ENCODE data around the gene VSIR.
A peak's percentile ranks its signal among the peaks of the same experiment; 100 is the strongest.

VSIR gene

DNA sequence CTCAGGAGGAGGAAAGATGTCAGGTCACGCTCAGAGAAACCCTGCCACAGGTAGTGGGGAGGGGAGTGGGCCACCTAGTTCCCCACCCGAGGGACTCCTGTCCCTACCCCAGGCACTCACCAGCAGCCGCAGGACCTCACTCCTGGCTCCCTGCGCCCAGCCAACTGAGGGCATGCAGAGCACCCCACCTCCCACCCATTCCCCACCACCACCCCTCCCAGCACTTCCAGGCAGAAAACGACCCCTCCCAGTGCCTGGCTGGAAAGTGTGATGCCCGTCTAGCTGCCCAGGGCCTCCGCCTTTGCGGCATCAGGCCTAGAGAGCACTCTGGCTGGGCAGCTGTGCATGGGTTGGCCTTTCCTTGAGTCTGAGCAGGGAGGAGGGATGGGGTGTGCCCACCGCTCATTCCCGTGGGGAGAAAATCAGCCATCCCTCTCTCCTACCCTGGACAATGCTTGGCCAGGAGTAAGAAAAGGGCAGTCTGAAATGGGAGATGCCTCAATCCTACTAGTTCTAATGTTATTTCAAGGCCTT is 55.1 kb downstream of the VSIR start:
- no peak for FAIRE-seq
- no peak for DNase-seq (ENCODE audit: insufficient read length, low spot score)

DNA sequence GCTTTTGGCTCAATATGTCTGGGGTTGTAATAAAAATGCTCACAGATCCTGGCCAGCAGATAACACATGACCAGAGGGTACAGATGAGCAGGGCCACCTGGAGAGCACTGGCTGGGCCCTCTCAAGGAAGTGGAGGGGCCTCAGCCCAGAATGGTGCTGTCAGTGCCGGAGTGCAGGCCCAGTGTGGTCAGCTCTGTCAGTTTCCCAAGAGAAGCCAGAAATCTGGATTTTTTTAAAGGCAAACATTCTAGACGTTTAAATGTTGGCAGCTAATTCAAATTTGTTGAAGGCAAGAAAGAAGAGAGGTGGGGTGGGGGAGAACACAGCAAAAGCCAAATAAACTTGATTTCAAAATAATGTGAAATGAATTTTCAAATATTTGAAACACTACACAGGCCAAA is 55.8 kb downstream of the VSIR start:
- FAIRE-seq (no peak), DNase-seq (ENCODE audit: insufficient read length, low spot score) (no peak)

DNA sequence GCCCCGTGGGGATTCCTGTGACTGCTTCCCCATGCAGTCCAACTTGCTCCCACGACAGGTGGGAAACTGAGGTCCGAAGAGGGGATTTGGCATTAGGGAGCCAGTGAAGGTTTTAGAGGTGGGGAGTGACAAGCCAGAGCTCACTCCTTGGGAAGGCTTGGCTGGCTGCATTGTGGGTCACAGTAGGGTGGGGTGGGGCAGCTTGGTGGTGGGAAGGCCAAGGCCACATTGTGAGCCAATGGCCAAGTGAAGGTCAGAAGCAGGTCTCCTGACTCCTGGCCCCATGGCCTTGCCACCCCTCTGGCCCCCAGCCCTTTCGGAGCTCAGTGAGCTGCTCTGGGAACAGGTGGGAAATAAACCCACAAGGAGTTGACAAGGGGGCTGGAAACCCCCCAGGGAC is 56.3 kb downstream of the VSIR start:
- no peak for FAIRE-seq

DNA sequence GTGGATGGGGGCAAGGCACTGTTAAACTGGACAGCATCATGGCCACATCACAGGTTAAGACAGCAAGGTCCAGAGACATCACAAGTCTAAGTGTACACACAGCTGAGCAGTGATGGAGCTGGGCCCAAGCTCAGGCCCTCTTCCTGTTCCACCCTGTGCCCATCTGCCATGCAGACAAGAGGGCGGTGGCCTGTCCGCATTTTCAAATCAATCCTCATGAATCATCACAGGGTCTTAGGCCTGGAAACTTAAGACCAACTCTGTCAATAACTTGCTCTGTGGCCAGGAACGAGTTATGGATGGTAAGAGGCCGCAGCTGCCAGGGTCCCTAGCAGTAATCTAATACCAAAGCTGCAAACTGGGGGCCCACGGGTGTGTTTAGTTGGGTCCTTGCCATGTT is 56.9 kb downstream of the VSIR start:
- DNase-seq (ENCODE audit: insufficient read length, low spot score) (no peak), FAIRE-seq (no peak)

More for the DNA sequence above, 56.3 kb downstream of the VSIR start:
- no peak for DNase-seq (ENCODE audit: insufficient read length, low spot score)

DNA sequence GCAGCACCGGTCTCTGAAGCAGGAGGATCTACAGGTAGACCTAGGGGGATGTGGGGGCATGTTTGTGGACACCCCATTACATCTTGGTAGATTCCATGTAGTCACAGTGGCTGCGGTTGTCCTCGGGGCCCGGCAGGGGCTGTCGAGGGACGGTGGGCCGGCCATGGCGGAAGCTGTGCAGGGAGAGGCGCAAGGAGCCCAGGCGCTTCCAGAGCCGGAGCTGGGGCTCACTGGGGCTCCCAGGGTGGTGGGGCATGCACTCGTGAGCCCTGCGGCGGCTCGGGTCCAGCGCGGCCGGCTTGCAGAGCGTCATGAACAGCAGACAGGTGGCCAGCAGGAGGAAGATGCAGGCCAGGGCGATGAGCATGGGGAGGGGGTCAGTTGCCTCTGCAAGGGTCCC is 57.5 kb downstream of the VSIR start:
- no peak for DNase-seq (ENCODE audit: insufficient read length, low spot score)
- no peak for FAIRE-seq

DNA sequence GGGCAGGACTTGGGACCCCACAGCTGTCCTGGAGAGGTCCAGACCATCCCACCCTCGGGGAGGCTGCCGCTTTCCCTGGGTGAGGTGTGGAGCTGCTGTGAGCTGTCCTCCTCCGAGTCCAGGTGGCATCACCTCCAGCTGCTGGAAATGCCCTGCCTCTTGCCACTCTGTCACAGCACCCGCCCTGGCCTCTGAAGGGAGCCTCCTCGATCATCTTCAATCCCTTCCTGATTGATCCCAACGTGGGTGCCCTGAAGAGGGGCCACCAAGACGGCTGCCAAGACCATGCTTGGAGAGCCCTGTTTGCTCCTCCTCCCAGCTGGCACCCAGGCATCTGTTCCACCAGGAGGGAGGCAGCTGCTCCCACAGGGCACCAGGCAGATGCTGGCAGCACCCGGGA is 58.3 kb downstream of the VSIR start:
- FAIRE-seq (no peak), DNase-seq (ENCODE audit: insufficient read length, low spot score) (no peak)

- FAIRE-seq = no peak
- DNase-seq (ENCODE audit: insufficient read length, low spot score) = no peak
Measured at GRCh38 chr10:71714592-71714991, 58.7 kb downstream of the VSIR start.

- no peak for FAIRE-seq
- DNase-seq (ENCODE audit: insufficient read length, low spot score) = no peak
Measured at GRCh38 chr10:71714031-71714410, 59.3 kb downstream of the VSIR start.

DNA sequence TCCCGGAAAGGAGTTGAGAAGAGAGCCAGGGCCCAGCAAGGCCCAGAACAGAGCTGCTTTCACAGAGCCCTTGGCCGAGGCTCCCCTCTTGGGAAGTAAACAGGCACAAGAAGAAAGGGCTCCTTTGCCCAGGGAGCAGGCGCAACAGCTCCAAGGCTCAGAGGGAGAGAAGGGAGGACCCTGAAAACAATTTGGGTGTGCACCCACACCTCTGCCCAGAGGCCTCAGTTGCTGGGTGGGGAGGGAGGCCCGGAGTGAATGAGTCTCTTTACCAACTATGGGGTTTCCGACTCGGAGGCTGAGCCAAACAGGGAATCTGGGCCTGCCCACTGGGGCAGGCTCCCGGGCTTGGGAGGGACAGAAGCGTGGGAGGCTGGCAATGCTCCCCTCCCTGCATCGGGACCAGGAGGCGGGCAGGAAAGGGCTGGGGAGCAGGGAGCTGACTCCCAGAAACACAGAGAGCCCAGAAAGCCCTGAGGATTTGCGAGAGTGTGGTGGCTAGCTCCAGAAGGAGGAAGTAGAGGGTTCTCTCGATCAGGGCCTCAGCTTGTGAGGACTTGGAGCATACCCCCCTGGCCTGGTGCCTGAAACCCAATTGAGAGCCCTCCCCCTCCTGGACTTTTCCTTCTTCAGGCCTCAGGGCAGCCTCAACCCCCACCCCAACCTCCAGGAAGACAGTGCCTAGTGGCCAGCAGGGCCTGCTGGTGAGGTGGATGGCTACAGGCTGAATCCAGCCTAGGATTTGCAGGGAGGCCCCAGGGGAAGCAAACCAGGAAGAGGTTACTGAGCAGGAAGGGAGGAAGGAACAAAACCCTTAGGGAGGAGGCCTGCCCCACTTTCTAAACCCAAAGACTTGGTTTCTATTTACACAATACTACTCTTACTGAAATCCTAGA is 59.9 kb downstream of the VSIR start:
- no peak for FAIRE-seq
- DNase-seq (ENCODE audit: insufficient read length, low spot score) = no peak

DNA sequence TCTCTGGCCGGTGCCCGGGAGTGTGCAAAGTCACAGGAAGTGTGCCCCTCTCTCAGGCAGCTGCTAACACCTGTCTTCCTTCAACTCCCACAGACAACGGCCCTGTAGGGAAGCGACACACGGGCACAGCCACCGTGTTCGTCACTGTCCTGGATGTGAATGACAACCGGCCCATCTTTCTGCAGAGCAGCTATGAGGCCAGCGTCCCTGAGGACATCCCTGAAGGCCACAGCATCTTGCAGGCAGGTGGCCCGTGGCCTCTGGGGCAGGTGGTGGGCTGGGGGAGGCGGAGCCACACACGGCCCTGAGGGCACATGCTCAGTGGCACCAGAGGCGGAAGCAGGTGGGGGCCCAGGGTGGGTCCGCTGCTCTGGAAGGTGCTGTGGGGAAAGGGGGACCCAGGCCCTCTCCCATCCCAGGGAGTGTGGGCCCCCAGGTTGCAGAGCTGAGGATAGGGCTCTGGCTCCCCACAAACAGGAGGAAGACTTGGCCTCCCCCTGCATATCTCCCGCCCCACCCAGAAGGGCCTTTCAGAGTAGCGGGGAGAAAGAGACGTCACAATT is 60.7 kb downstream of the VSIR start:
- no peak for DNase-seq (ENCODE audit: insufficient read length, low spot score)
- no peak for FAIRE-seq

GRCh38 chr10:71712170-71712569 is 61.1 kb downstream of the VSIR start:
- DNase-seq (ENCODE audit: insufficient read length, low spot score) (no peak), FAIRE-seq (no peak)

DNA sequence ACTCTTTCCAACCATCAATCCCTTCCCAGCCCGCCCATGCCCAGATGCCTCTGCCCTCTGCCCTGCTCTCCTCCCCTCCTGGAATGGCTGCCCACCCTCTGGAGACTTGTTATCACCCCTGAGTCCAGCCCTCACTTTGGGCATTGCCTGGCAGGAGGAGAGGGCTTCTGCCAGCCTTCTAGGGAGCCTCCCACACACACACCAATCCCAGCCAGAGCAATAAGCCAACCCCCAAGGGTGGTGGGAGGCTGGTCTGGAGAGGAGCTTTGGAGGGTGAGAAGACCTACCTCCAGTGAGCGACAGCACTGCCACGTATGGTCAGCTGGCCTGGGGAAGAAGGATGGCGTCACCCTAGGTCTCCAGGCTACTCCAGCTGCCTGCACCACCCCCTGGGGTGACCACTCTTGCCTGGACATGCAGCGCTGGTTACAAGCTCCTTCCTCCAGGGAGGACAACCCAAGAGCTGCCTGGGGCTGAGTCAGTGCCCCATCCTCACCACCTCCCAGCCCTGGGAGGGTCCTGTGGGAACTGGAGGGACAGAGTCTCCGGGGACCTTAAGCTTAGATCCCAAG is 62.2 kb downstream of the VSIR start:
- no peak for DNase-seq (ENCODE audit: insufficient read length, low spot score)
- no peak for FAIRE-seq

GRCh38 chr10:71710519-71710918 is 62.8 kb downstream of the VSIR start:
- FAIRE-seq = no peak
- no peak for DNase-seq (ENCODE audit: insufficient read length, low spot score)

GRCh38 chr10:71708897-71709882 is 64.1 kb downstream of the VSIR start:
- no peak for DNase-seq (ENCODE audit: insufficient read length, low spot score)
- FAIRE-seq = no peak

GRCh38 chr10:71708301-71708703 is 65.0 kb downstream of the VSIR start:
- peak; percentile 51 for DNase-seq (ENCODE audit: insufficient read length, low spot score)
- FAIRE-seq = no peak

GRCh38 chr10:71707240-71707789 is 66.0 kb downstream of the VSIR start:
- FAIRE-seq (no peak), DNase-seq (ENCODE audit: insufficient read length, low spot score) (no peak)

DNA sequence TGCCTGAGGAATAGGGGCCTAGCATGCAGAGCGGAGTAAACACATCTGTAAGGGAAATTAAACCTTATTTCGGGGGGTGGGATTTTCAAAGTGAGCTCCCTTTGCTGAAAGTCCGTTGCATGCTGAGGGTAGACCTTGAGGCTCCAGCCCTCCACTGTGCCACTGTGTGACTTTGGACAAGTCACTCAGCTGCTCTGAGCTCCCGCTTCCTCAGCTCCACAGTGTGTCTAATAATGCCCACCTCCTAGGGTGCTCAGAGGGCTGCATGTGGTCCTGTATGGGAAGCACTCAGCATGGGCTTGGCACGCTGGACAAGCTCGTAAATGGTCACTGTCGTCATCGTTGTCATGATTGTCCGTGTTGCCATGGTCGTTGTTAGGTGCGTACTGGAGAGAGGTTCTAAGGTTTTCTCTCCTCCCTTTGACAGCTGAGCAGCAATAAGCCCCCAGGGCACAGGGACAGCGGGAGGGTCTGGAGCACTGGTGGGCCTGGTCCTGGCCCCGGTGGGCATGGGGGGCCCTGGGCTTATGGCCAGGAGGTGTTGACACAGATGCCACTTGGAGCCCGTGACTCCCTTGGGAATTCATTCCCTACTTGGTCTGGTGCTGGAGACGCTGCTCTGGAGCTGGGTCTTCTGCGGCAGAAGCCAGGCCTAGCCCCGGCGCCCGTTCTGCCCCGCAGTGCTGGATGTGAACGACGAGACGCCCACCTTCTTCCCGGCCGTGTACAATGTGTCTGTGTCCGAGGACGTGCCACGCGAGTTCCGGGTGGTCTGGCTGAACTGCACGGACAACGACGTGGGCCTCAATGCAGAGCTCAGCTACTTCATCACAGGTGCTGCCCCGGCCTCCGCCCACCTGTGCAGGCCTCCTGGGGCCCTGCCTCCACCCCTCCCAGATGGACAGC is 66.9 kb downstream of the VSIR start:
- DNase-seq (ENCODE audit: insufficient read length, low spot score) (no peak), FAIRE-seq (peak; percentile 38)

DNA sequence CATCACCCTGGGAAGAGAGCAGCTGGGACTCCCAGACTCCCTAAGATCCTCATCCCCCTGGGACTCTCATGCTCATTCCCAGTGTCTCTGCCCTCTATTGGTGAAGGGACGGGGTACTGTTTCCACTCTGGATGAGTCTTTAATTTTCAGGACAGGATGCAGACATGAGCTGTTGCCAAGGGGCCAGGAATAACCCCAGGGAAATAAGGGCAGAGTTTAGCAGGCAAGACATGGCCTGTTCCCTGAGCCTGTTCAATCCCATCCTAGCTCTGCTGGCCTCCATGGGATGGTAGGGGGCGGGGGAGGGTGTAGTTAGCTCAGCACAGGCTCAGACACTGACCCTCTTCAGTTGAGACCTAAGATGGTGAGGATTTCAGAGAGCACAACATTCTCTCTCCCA is 67.7 kb downstream of the VSIR start:
- FAIRE-seq (no peak), DNase-seq (ENCODE audit: insufficient read length, low spot score) (no peak)

DNA sequence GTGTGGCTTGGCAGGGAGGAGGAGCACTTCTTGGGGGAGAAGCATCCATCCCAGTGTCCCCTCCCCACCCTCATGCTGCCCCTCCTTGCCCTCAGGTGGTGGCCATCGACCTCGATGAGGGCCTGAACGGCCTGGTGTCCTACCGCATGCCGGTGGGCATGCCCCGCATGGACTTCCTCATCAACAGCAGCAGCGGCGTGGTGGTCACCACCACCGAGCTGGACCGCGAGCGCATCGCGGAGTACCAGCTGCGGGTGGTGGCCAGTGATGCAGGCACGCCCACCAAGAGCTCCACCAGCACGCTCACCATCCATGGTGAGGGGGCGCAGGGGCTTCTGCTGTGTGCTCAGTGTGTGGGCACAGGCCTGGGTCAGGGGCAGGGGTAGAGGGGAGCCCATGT is 68.5 kb downstream of the VSIR start:
- FAIRE-seq (no peak), DNase-seq (ENCODE audit: insufficient read length, low spot score) (no peak)
